Osteocyte (in vitro differentiated cells): ENCODE data around the gene MYO5C. TPM values are rescaled to one million over a fixed set of nuclear protein-coding genes. Genes with fewer than 3 reads are reported as not detected.

Experiments
- DNase-seq: peaks from one replicate; pipeline ENCODE4 v3.0.0; 2021; ENCODE audit warnings: mixed read lengths; ENCODE audit not compliant: unreplicated experiment; ENCODE audit errors: extremely low spot score
- H3K27ac Mint-ChIP-seq: one replicate; pipeline ENCODE4 v1.8.0; 2021; ENCODE audit warnings: mild to moderate bottlenecking, mixed read lengths; ENCODE audit not compliant: unreplicated experiment
- H3K27me3 Mint-ChIP-seq: one replicate; pipeline ENCODE4 v1.8.0; 2021; ENCODE audit warnings: mixed read lengths; ENCODE audit not compliant: unreplicated experiment
- H3K36me3 Mint-ChIP-seq: one replicate; pipeline ENCODE4 v1.8.0; 2021; ENCODE audit warnings: mixed read lengths; ENCODE audit not compliant: unreplicated experiment
- H3K4me1 Mint-ChIP-seq: one replicate; pipeline ENCODE4 v1.8.0; 2021; ENCODE audit warnings: mixed read lengths; ENCODE audit not compliant: unreplicated experiment
- H3K4me3 Mint-ChIP-seq: one replicate; pipeline ENCODE4 v1.8.0; 2021; ENCODE audit warnings: mild to moderate bottlenecking, moderate library complexity, mixed read lengths; ENCODE audit not compliant: unreplicated experiment
- H3K9me3 Mint-ChIP-seq: one replicate; pipeline ENCODE4 v1.8.0; 2021; ENCODE audit warnings: mixed read lengths; ENCODE audit not compliant: unreplicated experiment
- CTCF ChIP-seq: fragments of 200-600 bp; sonication (generic); IDR thresholded peaks from 2 replicates; pipeline ENCODE4 v1.5.0; 2021; ENCODE audit warnings: antibody characterized with exemption, mild to moderate bottlenecking, moderate library complexity
- total RNA-seq: library from RNA; stranded (reverse); gene quantifications from 2 replicates; pipeline ENCODE4 v1.2.1, GENCODE V29; 2021

MYO5C gene
- total RNA-seq, 1 donor from 2014 or later: 4.0 TPM

- Mint-ChIP-seq H3K36me3 (peaks cover 6% of the 10 kb centered on the region), H3K27me3 (no peaks in the 10 kb centered on the region), H3K9me3 (no peaks in the 10 kb centered on the region), H3K4me3 (no peak overlapping the region), H3K27ac (no peak overlapping the region), H3K4me1 (no peaks in the 10 kb centered on the region)
- TF ChIP-seq CTCF: no peak
- DNase-seq: peak; percentile 11
Measured at GRCh38 chr15:52278636-52279367, 16.8 kb downstream of the MYO5C start.

GRCh38 chr15:52278135-52278534, 17.5 kb downstream of the MYO5C start:
- no peaks in the 10 kb centered on the region for H3K27me3 Mint-ChIP-seq
- peaks cover 6% of the 10 kb centered on the region for H3K36me3 Mint-ChIP-seq
- H3K27ac Mint-ChIP-seq: no peak overlapping the region
- no peak for TF ChIP-seq CTCF
- H3K4me1 Mint-ChIP-seq: no peaks in the 10 kb centered on the region
- no peak overlapping the region for H3K4me3 Mint-ChIP-seq
- H3K9me3 Mint-ChIP-seq: no peaks in the 10 kb centered on the region
- DNase-seq: peak; percentile 7

GRCh38 chr15:52277575-52277974, 18.0 kb downstream of the MYO5C start:
- Mint-ChIP-seq H3K27ac (no peak overlapping the region), H3K4me3 (no peak overlapping the region), H3K9me3 (no peaks in the 10 kb centered on the region), H3K36me3 (peaks cover 6% of the 10 kb centered on the region), H3K27me3 (no peaks in the 10 kb centered on the region), H3K4me1 (no peaks in the 10 kb centered on the region)
- TF ChIP-seq CTCF: no peak
- peak; percentile 76 for DNase-seq

- H3K9me3 Mint-ChIP-seq: no peaks in the 10 kb centered on the region
- no peak for DNase-seq
- no peaks in the 10 kb centered on the region for H3K4me1 Mint-ChIP-seq
- H3K27me3 Mint-ChIP-seq: no peaks in the 10 kb centered on the region
- no peak overlapping the region for H3K4me3 Mint-ChIP-seq
- TF ChIP-seq CTCF: no peak
- no peak overlapping the region for H3K27ac Mint-ChIP-seq
- peaks cover 9% of the 10 kb centered on the region for H3K36me3 Mint-ChIP-seq
Measured at GRCh38 chr15:52276256-52276770, 19.3 kb downstream of the MYO5C start.

- no peaks in the 10 kb centered on the region for H3K36me3 Mint-ChIP-seq
- H3K4me1 Mint-ChIP-seq: peaks cover 15% of the 10 kb centered on the region
- H3K27ac Mint-ChIP-seq: no peak overlapping the region
- no peak overlapping the region for H3K4me3 Mint-ChIP-seq
- no peak for TF ChIP-seq CTCF
- H3K9me3 Mint-ChIP-seq: no peaks in the 10 kb centered on the region
- H3K27me3 Mint-ChIP-seq: no peaks in the 10 kb centered on the region
- DNase-seq: no peak
Measured at GRCh38 chr15:52263563-52264282, 31.9 kb downstream of the MYO5C start.
